GM18520 (cell line): ENCODE data around the gene NDUFS1.
"Not testable (repeated sequence)": the region's sequence is repeated elsewhere in the genome, so short reads cannot be mapped to it uniquely, and the experiment has no call there.

ENCODE experiments used
- ATAC-seq: cut with Tn5 transposase; IDR thresholded peaks from one replicate; pipeline ENCODE4 v1.9.1; 2021; ENCODE audit not compliant: unreplicated experiment

NDUFS1 gene

DNA sequence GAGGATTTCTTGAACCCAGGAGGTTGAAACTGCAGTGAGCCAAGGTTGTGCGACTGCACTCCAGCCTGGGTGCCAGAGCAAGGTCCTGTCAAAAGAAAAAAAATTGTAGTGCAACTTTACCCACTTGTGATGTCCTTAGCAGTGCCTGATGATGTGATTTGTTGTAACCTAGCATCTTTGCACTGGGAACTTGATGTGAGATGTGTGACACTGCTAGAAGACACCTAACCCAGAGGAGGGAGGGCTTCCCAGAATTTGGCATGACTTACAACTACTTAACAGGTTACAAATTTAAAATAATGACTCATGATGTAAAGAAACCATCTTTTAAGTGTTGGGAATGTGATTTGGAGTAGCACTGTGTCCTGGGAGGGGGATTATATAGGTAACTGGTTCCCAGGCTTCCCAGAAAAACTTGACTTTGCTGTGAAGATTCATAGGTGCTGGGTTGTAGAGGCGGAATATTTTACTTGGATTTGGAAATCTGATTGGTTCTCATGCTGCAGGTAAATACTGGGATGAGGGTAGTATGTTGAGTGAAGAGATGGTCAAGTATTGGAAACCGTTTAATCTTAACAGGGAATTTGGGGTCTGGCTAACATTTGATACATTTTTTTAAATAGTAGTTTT is 4.1 kb upstream of the NDUFS1 start:
- ATAC-seq, result no peak

DNA sequence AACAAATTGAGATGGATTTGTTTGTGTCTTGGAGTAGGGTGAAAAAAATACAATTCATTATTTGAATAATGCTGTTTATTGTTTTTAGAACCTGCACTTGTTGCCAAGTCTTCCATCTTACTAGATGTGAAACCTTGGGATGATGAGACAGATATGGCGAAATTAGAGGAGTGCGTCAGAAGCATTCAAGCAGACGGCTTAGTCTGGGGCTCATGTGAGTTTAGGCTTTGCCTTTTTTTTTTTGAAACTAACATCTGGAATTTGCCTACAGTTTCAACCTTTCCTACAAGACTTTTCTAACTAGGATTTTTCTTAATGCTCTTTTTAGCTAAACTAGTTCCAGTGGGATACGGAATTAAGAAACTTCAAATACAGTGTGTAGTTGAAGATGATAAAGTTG is 3.2 kb upstream of the NDUFS1 start:
- ATAC-seq, result not testable (repeated sequence)

DNA sequence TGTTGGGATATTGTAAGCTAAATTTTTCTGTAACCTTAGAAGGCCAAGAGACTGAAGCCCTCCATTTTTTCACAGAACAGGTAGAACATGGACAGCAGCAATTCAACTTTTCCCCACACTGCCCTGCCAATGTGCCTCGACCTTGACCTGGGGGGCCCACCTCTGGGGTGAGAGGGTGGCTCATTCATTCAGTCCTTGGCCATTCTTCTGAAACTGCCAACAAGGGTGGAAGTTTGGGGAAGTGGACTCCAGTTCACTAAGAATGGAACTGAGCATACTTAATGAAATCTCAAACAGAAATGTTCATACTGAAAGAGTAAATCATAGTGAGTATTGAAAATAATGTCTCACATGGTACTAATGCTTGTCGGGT is 1.5 kb upstream of the NDUFS1 start:
- ATAC-seq, result no peak

DNA sequence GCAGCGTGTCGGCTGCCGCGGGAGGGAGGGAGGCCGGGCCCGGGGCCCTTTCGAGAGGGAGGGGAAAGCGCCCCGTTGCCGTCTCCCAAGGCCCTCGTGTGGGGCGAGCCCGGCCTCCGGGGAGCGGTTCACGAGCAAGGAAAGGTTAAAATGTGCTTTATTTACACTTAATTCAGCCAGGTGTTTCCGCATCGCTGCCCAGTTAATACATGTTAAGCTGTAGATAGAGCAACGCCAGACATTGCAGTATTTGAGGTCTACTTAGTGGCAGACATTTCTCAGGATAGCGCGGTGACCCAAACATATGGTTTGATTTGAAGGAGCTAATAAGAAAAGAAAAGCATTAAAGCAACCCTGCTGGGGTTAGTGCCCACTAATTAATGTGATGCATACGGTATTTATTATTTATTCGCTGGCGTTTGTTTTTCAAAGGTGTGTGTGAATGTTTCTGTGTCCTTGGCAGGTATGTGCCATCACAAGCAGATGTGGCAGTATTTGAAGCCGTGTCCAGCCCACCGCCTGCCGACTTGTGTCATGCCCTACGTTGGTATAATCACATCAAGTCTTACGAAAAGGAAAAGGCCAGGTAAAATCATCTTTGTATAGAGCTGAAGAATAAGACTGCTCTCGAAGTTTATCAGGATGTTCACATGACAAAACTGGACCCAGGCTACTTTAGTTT is 1.0 kb upstream of the NDUFS1 start:
- ATAC-seq, result peak; percentile 34

DNA sequence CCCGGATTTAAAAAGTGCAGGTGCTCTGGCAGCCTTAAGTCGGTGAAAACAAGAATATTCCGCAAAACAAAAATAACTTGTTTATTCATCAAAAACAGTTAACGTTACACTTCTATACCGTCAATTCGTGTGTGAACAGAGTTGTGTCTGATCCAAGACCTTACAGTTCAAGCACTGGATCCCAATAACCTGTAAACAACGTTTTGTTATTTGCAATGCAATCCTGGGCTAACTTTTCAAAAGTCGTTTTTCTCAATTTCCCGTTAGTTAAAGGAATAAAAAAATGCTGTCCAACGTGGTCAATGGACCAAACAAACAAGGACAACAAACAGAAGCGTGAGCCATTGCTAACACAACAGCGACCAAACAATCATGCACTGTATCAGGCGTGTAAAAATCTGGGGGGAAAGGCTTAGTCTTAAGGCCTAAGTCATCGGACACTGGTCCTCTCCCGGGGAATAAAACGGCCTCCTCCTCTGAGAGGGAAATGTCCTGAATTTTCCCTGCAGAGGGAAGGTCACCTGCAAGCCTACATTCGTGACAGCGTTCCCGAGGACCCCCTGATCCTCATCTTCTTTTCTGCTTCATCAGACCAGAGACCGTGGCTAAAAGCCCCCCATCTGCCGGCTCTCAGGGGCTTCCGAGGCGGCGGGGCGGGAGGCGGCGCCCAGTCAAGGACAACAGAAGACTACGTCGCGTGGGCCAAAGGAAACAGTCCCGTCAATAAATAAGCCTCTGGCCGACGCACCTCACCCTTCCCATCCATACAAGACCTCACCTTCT is 490 bp downstream of the NDUFS1 start:
- peak; percentile 3 for ATAC-seq

DNA sequence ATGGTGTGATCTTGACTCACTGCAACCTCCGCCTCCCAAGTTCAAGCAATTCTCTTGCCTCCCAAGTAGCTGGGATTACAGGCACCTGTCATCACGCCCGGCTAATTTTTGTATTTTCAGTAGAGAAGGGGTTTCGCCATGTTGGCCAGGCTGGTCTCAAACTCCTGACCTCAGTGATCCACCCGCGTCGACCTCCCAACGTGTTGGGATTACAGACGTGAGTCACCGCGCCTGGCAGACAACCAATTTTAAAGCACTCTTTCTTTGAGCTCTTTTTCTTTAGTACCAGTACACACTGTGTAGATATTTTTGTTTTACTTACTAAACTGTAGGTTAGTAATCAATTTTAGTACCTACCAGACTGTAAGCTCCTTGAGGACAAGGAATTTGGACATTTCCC is 2.2 kb downstream of the NDUFS1 start:
- ATAC-seq, result not testable (repeated sequence)

DNA sequence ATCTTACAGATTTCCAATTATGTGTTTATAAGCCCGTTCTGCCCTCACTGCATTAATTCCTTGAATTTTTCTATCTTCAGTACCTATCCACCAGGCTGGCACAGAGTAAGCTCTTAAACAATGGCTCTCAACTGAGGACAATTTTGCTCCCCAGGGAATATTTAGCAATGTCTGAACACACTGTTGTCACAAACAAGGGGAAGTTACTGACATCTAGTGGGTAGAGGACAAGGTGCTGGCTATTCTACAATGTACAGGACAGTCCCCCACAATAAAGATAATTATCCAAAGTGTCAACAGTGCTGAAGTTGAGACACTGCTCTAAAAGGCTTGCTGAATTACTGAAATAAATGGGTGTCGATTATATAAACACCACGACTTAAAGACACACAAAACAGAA is 5.0 kb downstream of the NDUFS1 start:
- no peak for ATAC-seq

DNA sequence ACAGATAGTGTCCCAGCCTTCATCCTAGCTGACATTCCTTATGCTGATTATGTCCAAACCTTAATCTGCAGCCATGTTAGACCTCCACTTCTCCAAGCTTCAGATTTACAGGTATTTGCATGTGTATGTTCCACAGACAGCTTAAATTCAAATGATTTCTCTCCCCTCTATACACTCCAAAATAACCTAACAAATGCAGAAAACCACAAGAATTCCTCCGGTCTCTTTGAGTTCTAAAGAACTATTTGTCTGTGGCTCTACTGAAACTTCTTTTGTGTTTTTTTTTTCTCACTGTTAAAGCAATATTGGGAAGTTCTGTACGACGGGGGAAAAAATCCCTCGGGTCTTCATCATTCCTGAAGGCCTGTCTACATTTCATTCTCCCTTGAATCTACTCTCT is 8.6 kb downstream of the NDUFS1 start:
- no peak for ATAC-seq

DNA sequence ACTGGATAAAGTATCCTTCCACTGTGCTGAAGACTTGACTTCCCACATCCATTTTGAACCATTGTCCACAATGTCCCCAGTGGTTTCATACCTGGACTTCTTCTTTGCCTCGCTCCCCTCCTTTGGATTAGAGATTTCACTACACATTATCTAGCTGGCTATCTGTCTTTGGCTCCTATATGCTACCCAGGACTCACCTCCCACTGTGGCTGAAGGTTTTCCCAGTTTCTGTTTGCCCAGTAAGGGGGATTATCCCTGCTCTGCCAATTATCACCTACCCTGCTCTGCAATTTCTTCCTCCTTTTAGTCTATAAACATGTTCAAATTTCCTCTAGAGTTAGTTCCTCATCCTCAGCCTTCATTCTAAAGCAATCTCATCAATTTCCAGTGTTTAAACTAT is 9.1 kb downstream of the NDUFS1 start:
- ATAC-seq, result no peak

DNA sequence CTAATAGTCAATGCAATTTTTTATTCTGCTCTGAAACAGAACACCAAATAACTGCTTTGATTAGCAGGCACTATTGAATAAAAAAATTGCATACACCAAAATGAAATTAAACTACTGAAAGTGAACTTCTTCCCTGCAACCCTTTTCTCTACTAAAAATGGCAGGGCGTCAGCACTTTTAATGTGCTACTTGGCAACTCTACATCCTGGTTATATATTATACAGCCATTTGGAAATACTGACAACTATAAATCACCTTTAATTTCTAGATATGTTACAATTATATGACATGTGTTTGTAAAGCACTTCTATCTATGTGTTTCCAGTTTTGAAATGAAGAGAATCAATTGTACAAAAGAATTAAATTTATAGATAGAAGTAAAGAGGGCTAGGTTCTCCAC is 9.9 kb downstream of the NDUFS1 start:
- no peak for ATAC-seq

DNA sequence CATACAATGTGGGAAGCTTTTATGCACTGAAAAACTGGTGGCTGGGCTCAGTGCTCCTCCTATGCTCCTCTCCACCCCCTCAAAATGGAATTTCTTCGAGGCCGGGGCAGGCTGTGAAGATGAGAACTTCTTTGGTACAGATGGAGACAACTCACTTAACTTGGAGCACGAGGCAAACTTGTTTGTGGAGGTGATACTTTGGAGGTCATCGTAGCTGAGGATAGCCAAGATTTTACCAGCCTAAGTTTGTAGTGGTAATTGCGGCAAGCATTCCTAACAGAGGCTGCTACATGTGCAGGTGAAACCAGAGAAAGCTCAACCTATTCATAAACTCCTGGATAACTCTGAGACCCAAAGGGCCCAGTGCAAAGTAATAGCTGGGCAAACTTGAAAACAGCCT is 13.6 kb downstream of the NDUFS1 start:
- ATAC-seq, result no peak

DNA sequence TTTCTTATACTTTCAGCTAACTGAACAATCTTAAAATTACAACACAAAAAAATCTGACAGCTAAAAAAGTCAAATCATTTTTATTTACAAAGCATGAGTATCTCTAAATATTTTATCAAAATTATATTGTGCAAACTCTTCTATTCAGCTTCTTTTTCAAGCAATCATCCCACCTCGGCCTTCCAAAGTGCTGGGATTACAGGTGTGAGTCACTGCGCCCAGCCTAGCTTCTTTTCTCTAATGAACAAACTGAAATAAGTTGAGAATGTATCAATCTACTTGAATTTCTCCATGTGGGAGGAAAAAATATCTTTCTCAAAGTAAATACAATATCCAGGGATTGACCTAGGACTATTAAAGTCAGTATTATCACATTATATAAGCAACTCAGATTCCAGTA is 14.9 kb downstream of the NDUFS1 start:
- ATAC-seq, result no peak

DNA sequence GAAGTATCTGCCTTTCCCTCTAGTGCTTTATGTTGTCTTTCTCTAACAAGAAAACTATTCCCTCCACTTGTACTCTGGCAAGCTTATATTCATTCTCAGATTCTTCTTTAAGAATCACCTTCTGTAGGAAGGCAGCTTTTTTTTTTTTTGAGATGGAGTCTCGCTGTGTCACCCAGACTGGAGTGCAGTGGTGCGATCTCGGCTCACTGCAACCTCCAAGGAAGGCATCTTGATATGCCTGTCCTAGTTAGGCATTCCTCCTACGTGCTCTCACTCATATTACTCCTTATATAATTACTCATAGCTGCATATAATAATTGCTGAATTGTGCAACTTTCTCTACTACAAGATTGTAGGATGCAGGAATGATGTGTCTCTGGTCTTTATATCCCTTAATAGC is 15.8 kb downstream of the NDUFS1 start:
- no peak for ATAC-seq

DNA sequence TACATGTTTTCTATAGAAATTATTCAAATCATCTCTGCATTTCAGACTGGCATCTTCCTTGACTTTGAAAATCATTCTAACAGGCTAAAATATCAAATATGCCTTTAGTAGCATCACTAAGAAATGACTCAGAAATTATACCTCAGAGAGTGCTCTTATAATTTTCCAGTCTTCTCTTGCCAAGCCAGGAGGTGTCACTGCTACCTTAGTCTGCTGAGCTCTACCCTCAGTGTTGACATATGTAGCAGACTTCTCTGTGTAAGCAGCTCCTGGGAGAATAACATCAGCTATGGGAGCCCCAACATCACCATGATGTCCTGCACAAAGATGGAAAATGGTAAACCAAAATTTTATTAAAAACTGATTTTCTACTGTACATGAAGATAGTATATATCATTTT is 31.6 kb downstream of the NDUFS1 start:
- no peak for ATAC-seq

DNA sequence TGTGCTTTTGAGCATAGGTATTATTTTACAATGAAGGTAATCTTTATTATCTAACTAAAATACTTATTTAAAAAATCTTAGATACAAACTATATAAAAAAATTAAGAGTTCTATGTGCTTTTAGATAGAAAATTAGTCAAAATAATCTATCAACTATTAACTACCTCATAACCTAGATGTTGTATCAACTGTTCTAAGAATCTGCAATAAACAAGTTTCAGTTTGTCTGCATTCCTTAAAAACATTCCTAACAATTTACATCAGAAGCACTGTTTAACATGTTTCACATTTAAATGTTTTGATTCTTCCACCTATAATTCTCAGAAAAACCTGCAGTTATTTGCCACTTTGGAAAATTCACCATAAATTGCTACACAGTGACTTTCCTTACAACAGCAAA is 33.3 kb downstream of the NDUFS1 start:
- no peak for ATAC-seq

DNA sequence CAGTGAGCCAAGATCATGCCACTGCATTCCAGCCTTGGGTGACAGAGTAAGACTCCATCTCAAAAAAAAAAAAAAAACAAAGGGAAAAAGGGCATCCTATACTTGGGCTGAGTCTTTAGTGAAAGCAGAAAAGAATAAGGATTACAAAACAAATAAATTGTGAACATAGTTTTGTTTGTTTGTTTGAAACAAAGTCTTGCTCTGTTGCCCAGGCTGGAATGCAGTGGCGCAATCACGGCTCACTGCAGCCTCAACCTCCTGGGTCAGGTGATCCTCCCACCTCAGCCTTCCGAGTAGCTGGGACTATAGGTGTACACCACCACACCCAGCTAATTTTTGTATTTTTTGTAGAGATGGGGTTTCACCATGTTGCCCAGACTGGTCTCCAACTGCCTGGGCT is 36.7 kb downstream of the NDUFS1 start:
- not testable (repeated sequence) for ATAC-seq

DNA sequence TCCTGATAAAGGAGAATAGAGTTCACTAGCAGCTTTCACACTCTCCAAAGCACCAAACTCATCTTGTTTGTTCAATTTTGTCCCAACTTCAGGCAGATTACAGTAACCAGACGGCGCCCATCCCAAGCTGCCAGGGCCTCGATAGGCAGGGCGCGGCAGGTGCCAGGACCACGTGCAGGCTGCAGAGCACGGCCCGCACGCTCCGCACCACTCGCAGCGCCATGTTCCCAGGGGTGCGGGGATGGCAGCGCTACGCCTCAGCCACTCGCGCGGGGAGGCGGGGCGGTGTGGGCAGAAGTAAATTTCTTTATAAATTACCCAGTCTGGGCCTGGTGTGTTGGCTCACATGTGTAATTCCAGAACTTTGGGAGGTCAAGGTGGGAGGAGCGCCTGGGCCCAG is 43.0 kb downstream of the NDUFS1 start:
- no peak for ATAC-seq

DNA sequence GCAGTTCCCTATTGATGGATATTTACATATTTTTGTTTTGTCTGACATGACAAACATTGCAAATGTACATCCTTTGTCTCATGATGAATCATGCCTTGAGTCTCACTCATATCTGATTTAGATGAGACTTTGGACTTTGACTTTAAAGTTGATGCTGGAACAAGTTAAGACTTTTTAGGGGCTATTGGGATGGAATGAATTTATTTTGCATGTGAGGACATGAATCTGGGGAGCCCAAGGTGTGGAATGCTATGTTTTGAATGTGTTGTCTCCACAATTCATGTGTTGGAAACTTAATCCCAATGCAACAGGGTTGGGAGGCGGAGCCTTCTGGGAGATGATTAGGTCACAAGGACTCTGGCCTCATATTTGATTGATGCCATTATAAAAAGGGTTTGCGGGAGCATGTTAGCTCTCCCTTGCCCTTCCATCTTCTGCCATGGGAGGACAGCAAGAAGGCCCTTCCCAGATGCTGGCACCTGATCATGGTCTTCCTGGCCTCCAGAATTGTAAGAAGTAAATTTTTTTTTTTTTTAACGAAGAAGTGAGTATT is 44.1 kb downstream of the NDUFS1 start:
- no peak for ATAC-seq

DNA sequence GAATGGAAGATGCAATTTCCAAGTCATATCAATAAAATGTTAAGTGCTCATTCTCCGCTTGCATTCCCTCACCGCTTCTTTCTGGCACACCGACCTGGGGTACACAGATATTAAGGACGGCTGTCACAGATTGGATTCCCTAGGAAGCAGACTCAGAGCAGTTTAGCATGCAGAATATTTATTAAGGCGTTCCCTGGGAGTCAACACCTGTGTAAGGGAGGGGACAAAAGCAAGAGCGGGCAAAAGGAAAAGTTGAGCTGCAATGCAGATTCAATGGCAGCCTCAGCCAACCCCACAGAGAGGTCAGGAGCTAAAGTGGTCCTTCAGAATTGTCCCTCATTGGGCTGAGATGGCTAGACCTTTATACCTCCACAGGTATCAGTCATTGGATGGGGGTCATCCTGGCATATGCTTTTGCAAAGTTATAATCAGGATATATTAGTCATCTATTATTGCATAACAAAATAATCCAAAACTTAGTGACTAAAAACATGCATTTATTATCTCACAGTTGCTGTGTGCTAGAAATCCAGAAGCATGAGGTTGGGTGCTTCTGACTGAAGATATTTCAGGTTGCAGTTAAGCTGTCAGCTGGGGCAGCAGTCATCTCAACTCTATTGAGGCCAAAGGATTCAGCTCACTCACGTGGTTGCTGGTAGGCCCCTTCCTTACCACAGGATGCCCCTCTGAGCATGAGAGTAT is 46.2 kb downstream of the NDUFS1 start:
- no peak for ATAC-seq

DNA sequence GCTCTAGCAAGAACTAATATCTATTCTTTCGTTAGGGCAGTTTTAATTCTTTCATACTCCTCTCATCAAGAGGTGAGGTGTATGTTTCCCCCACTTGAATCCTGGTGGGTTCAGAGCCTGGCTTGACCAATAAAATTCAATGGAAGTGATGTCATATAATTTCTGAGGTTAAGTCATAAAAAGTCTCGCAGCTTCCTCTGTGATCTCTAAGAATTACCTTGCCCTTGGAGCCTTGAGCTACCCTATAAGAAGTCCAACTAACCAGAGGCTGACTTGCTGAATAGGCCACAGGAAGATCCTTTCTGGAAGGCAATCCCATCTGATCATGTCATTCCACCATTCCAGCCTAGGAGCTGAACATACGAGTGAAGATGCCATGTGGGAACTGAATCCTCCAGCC is 47.1 kb downstream of the NDUFS1 start:
- ATAC-seq, result no peak

DNA sequence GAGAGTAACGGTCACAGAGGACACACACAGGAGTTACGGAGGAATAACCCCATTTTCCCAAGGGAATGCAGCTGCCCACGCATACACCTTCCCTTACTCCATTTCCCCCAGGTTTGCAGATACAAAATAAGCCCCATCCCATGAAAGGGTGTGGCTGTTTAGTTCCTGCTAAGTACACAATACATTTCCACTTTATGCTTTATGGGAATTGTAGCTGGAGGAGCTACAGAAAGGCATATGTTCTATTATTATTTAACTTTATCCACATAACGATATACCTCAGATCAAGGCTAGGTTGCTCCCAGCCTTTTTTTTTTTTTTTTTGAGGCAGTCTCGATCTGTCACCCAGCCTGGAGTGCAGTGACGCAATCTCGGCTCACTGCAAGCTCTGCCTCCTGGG is 50.5 kb downstream of the NDUFS1 start:
- ATAC-seq, result no peak
